HepG2 (cell line): ENCODE results near the gene RAPGEF6. TPM values are rescaled to one million over a fixed set of nuclear protein-coding genes. Genes with fewer than 3 reads are reported as not detected.
A peak's percentile ranks its signal among the peaks of the same experiment; 100 is the strongest.

Source experiments
- ATAC-seq: fragments of 200-7000 bp; cut with Tn5 transposase; 3 replicates; pipeline ENCODE4 v1.9.1; 2020; ENCODE audit warnings: mild to moderate bottlenecking, moderate library complexity
- BruUV-seq: library from RNA; stranded (reverse); fragments of 400-500 nt; replicated peaks from 2 replicates; lab custom pipeline; 2021; lab: Mats Ljungman, UMichigan
- CTCF ChIA-PET: fragments of 300-600 bp; formaldehyde crosslinking; extraction: SDS; loops from one replicate; lab custom pipeline; 2021; ENCODE audit warnings: low total read pairs, inconsistent platforms, low intra/inter-chr PET ratio; lab: Yijun Ruan, JAX
- POLR2A ChIA-PET: fragments of 350-600 bp; sonication (Branson Sonifier 250); formaldehyde crosslinking; loops from one replicate; lab custom pipeline; 2020; ENCODE audit warnings: antibody characterized with exemption, inconsistent platforms; lab: Yijun Ruan, JAX
- DNase-seq: peaks from one replicate; pipeline ENCODE4 v3.0.0-alpha.2; 2015; ENCODE audit warnings: low spot score
- FAIRE-seq: peaks from 3 replicates; lab custom pipeline; 2011; peaks lifted over from hg19 to GRCh38; lab: Jason Lieb, UNC
- H2AFZ ChIP-seq: one replicate; pipeline ENCODE4 v1.6.1; 2011; ENCODE audit warnings: low read length, inconsistent platforms
- H3K27ac ChIP-seq: fragments of 300-600 bp; 3 replicates; pipeline ENCODE4 v1.8.0; 2011; ENCODE audit warnings: mixed run types, mild to moderate bottlenecking, mixed read lengths, low read length, inconsistent platforms; ENCODE audit not compliant: insufficient read depth; ENCODE audit errors: extremely low read length
- H3K27me3 ChIP-seq, 2 experiments: fragments of 200-600 bp in 1 of 2; 2 replicates in 1 of 2; 3 replicates in 1 of 2; pipeline versions ENCODE4 v1.6.0 to v1.8.0; 2011; ENCODE audit warnings: low read length in 2 of 2, mild to moderate bottlenecking in 2 of 2, moderate library complexity in 2 of 2, inconsistent platforms in 1 of 2; ENCODE audit not compliant: insufficient read depth in 2 of 2, control insufficient read depth in 1 of 2
- H3K36me3 ChIP-seq, 2 experiments: fragments of 200-600 bp in 1 of 2; replicated peaks in 1 of 2; 2 replicates in 1 of 2; 3 replicates in 1 of 2; pipeline versions ENCODE4 v1.5.1 to v1.8.0; 2011; ENCODE audit warnings: low read length in 2 of 2, inconsistent platforms in 1 of 2; ENCODE audit not compliant: insufficient read depth in 2 of 2, control insufficient read depth in 1 of 2
- H3K4me1 ChIP-seq: 2 replicates; pipeline ENCODE4 v1.5.1; 2012; ENCODE audit warnings: low read length, inconsistent platforms; ENCODE audit not compliant: insufficient read depth
- H3K4me2 ChIP-seq: 2 replicates; pipeline ENCODE4 v1.6.0; 2011; ENCODE audit warnings: low read depth, low read length, inconsistent platforms
- H3K4me3 ChIP-seq, 3 experiments: fragments of 200-600 bp in 1 of 3; sonication (generic), shearing (Covaris generic) in 1 of 3; replicated peaks in 1 of 3; 2 replicates each; pipeline ENCODE4 v1.5.1; 2011 to 2016; ENCODE audit warnings: low read length in 3 of 3, inconsistent platforms in 2 of 3, low read depth in 2 of 3, mild to moderate bottlenecking in 2 of 3, control low read depth in 1 of 3, mixed read lengths in 1 of 3; ENCODE audit not compliant: insufficient read depth in 1 of 3
- H3K79me2 ChIP-seq: one replicate; pipeline ENCODE4 v1.6.1; 2011; ENCODE audit warnings: low read length, inconsistent platforms; ENCODE audit not compliant: insufficient read depth
- H3K9ac ChIP-seq: 2 replicates; pipeline ENCODE4 v1.6.0; 2011; ENCODE audit warnings: mild to moderate bottlenecking, low read depth, low read length, inconsistent platforms; ENCODE audit not compliant: insufficient read depth
- H3K9me3 ChIP-seq: 2 replicates; pipeline ENCODE4 v1.5.1; 2012; ENCODE audit warnings: mild to moderate bottlenecking, low read length
- H4K20me1 ChIP-seq: 2 replicates; pipeline ENCODE4 v1.6.0; 2011; ENCODE audit warnings: inconsistent platforms, mild to moderate bottlenecking, low read length, moderate library complexity; ENCODE audit not compliant: insufficient read depth
- ELF3 ChIP-seq: IDR thresholded peaks from 2 replicates; pipeline ENCODE4 v1.6.1; 2016; ENCODE audit warnings: missing genetic modification reagents, missing compliant biosample characterization
- POLR2G ChIP-seq: fragments of 200-400 bp; formaldehyde crosslinking; IDR thresholded peaks from 2 replicates; pipeline ENCODE4 v1.6.1; 2018; ENCODE audit warnings: mild to moderate bottlenecking, low read depth, low read length, moderate library complexity
- RBM22 ChIP-seq: fragments of 200-400 bp; formaldehyde crosslinking; optimal IDR thresholded peaks from 2 replicates; pipeline ENCODE3; 2017; ENCODE audit warnings: mild to moderate bottlenecking, low read length, moderate library complexity
- TP53 ChIP-seq: sonication (generic); formaldehyde crosslinking; conservative IDR thresholded peaks from 2 replicates; pipeline ENCODE4 v1.4.0; 2020; ENCODE audit warnings: missing genetic modification reagents
- ZNF317 ChIP-seq: sonication (generic); formaldehyde crosslinking; IDR thresholded peaks from 2 replicates; pipeline ENCODE4 v1.5.0; 2020; ENCODE audit warnings: mild to moderate bottlenecking, missing genetic modification reagents
- WGBS: methylation state at CpG from one replicate; pipeline ENCODE4 v1.1.6; 2017; ENCODE audit warnings: low lambda C conversion rate; 5-methylcytosine and 5-hydroxymethylcytosine counted together
- in situ Hi-C: cut with HindIII; loops from 2 replicates; pipeline ENCODE4 v1.10.0; 2017; ENCODE audit warnings: low pct_unique_long_range_greater_than_20kb; ENCODE audit not compliant: extremely low pct_ligation_motif_present
- intact Hi-C: fragments of 100-400 bp; cut with micrococcal nuclease; formaldehyde crosslinking; loops from one replicate; pipeline ENCODE4 v1.10.0; 2022; ENCODE audit not compliant: unreplicated experiment
- polyA plus RNA-seq, 8 experiments: library from polyadenylated mRNA; depleted of rRNA in 3 of 8; stranded (reverse) in 7 of 8; unstranded in 1 of 8; fragments of >200 nt; fragmentation: Illumina TruSeq in 4 of 8; extraction: Trizol in 4 of 8; gene quantifications; 2 replicates each; pipeline versions ENCODE4 v1.2.1 to v1.2.3, GENCODE V29; 2011 to 2016; ENCODE audit warnings: low read depth in 4 of 8, missing spikeins in 1 of 8, mixed read lengths in 1 of 8; ENCODE audit not compliant: insufficient read depth in 1 of 8
- total RNA-seq, 5 experiments: library from RNA; depleted of rRNA; stranded (reverse); fragments of >200 nt; fragmentation: Illumina TruSeq; extraction: Trizol; gene quantifications; 2 replicates each; pipeline ENCODE4 v1.2.3, GENCODE V29; 2016; ENCODE audit warnings: low read depth in 1 of 5
- TF ChIP-seq, protein P1 (sequence below): IDR thresholded peaks from 2 replicates; pipeline ENCODE4 v1.6.1; 2016; ENCODE audit warnings: mild to moderate bottlenecking, missing biosample characterization, missing genetic modification reagents
- TF ChIP-seq, protein P2 (sequence below): sonication (generic); formaldehyde crosslinking; IDR thresholded peaks from 2 replicates; pipeline ENCODE4 v1.5.0; 2020; ENCODE audit warnings: missing genetic modification reagents

The RAPGEF6 gene
- total and polyA plus RNA-seq, 2 of the 13 experiments (the other 11 are each of a cell fraction or from before 2014, with no cell fraction given): 7.7 to 24.6 TPM

DNA sequence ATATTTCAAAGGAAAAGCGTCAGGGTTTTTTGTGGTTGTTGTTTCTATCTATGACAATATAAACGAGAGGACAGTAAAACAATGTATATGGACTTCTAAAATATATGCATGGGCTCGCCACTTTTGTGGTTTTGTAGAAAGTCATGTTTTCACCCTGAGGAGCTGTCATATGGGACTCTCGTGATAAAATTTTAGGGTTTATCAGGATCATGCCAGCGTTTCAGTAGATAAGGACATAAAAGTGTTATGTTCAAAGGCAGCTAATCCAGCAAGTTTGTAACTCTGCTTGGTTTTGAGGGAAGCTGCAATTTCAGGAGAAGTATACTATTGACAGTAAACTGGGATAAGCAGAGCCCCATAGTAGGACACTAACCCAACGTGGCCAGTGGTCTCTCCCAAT, 250.9 kb downstream of the RAPGEF6 start:
- no TSS peak for BruUV-seq
- DNase-seq (no peak), ATAC-seq (no peak), FAIRE-seq (no peak)
- Histone ChIP-seq H4K20me1 (no peaks in the 10 kb centered on the region), H3K4me3 (no peak overlapping the region), H3K79me2 (peaks cover 11% of the 10 kb centered on the region), H3K27ac (peak overlapping the region; percentile 25), H3K9me3 (no peaks in the 10 kb centered on the region), H3K9ac (no peak overlapping the region), H3K36me3 (peaks cover 0 to 6% of the 10 kb centered on the region in 2 experiments; a peak in 1 of 5 replicates), H2AFZ (no peak overlapping the region), H3K4me2 (no peak overlapping the region), H3K27me3 (no peaks in the 10 kb centered on the region), H3K4me1 (peaks cover 67% of the 10 kb centered on the region)
- TF ChIP-seq ELF3 (CRISPR knock-in tag): no peak
- TF ChIP-seq, protein P1, sequence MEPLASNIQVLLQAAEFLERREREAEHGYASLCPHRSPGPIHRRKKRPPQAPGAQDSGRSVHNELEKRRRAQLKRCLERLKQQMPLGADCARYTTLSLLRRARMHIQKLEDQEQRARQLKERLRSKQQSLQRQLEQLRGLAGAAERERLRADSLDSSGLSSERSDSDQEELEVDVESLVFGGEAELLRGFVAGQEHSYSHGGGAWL (CRISPR knock-in tag): no peak
- no peak for TF ChIP-seq POLR2G
- no peak for TF ChIP-seq TP53 (CRISPR knock-in tag)
- TF ChIP-seq ZNF317 (CRISPR knock-in tag): no peak
- TF ChIP-seq, protein P2, sequence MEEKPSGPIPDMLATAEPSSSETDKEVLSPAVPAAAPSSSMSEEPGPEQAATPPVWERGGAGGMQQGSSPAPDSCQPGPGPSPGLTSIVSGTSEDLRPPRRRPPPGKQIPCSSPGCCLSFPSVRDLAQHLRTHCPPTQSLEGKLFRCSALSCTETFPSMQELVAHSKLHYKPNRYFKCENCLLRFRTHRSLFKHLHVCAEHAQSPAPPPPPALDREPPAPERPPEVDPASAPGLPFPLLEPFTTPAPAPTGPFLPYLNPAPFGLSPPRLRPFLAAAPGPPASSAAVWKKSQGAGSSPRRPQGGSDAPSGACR (CRISPR knock-in tag): no peak
- TF ChIP-seq RBM22: no peak
- WGBS: 92% methylated on average over 6 of the region's 6 CpGs
- intact Hi-C loops: no loop called here
- ChIA-PET POLR2A (no interaction called here), CTCF (no interaction called here)
- in situ Hi-C loops: loop anchor here (5.0 to 25.0 kb wide), 3 partner anchors 107 to 497 kb away; partner anchors contain the start of gene LYRM7
